KMS-11 (cell line): ENCODE measurements around the gene RNF175.

ENCODE experiments used
- H2AFZ ChIP-seq: fragments of 200-600 bp; sonication (generic); 2 replicates; pipeline ENCODE4 v1.6.1; 2016; ENCODE audit warnings: antibody characterized with exemption, mixed run types, low read depth
- H3K27ac ChIP-seq: fragments of 200-600 bp; sonication (generic); 2 replicates; pipeline ENCODE4 v1.6.1; 2016; ENCODE audit warnings: mild to moderate bottlenecking, mixed run types
- H3K27me3 ChIP-seq: fragments of 200-600 bp; sonication (generic); 2 replicates; pipeline ENCODE4 v1.6.1; 2017; ENCODE audit warnings: mild to moderate bottlenecking, low read depth, mixed run types, moderate library complexity; ENCODE audit not compliant: insufficient read depth
- H3K36me3 ChIP-seq: fragments of 200-600 bp; sonication (generic); 2 replicates; pipeline ENCODE4 v1.6.1; 2017; ENCODE audit warnings: mild to moderate bottlenecking, mixed run types; ENCODE audit not compliant: insufficient read depth
- H3K4me1 ChIP-seq: fragments of 200-600 bp; sonication (generic); 2 replicates; pipeline ENCODE4 v1.6.1; 2016; ENCODE audit warnings: mild to moderate bottlenecking, low read depth, mixed run types; ENCODE audit not compliant: poor library complexity, severe bottlenecking
- H3K4me2 ChIP-seq: fragments of 200-600 bp; sonication (generic); 2 replicates; pipeline ENCODE4 v1.7.0; 2016; ENCODE audit warnings: mild to moderate bottlenecking, mixed run types
- H3K4me3 ChIP-seq: fragments of 200-600 bp; sonication (generic); IDR thresholded peaks from 2 replicates; pipeline ENCODE4 v1.6.1; 2017; ENCODE audit warnings: low read depth, low read length, mixed read lengths; ENCODE audit not compliant: insufficient read depth
- H3K79me2 ChIP-seq: fragments of 200-600 bp; sonication (generic); 2 replicates; pipeline ENCODE4 v1.6.1; 2016; ENCODE audit warnings: low read depth, mixed run types; ENCODE audit not compliant: insufficient read depth
- H3K9ac ChIP-seq: fragments of 200-600 bp; sonication (generic); 2 replicates; pipeline ENCODE4 v1.6.1; 2016; ENCODE audit warnings: mild to moderate bottlenecking, mixed run types
- H4K20me1 ChIP-seq: fragments of 200-600 bp; sonication (generic); 2 replicates; pipeline ENCODE4 v1.6.1; 2016; ENCODE audit warnings: mild to moderate bottlenecking, mixed run types; ENCODE audit not compliant: insufficient read depth
- CTCF ChIP-seq: fragments of 200-600 bp; sonication (generic); conservative IDR thresholded peaks from 2 replicates; pipeline ENCODE4 v1.6.1; 2017; ENCODE audit warnings: low read depth, mild to moderate bottlenecking, antibody characterized with exemption, low read length, moderate library complexity, mixed read lengths

The RNF175 gene

GRCh38 chr4:153804722-153805121 is 44.9 kb upstream of the RNF175 start:
- no peaks in the 10 kb centered on the region for H3K27me3 ChIP-seq
- H3K36me3 ChIP-seq: no peaks in the 10 kb centered on the region
- no peak overlapping the region for H3K4me3 ChIP-seq
- H3K4me1 ChIP-seq: peaks cover 7% of the 10 kb centered on the region
- H2AFZ ChIP-seq: no peak overlapping the region
- H4K20me1 ChIP-seq: no peaks in the 10 kb centered on the region
- no peak overlapping the region for H3K27ac ChIP-seq
- no peak overlapping the region for H3K4me2 ChIP-seq
- H3K79me2 ChIP-seq: no peaks in the 10 kb centered on the region
- no peak for TF ChIP-seq CTCF
- H3K9ac ChIP-seq: no peak overlapping the region

GRCh38 chr4:153799694-153800074 is 39.9 kb upstream of the RNF175 start:
- no peak overlapping the region for H3K4me3 ChIP-seq
- no peak overlapping the region for H3K9ac ChIP-seq
- H3K4me2 ChIP-seq: no peak overlapping the region
- no peaks in the 10 kb centered on the region for H3K36me3 ChIP-seq
- no peaks in the 10 kb centered on the region for H3K27me3 ChIP-seq
- H3K4me1 ChIP-seq: peaks cover 11% of the 10 kb centered on the region
- H2AFZ ChIP-seq: no peak overlapping the region; the same call in 1 of the 2 replicates
- no peaks in the 10 kb centered on the region for H3K79me2 ChIP-seq
- TF ChIP-seq CTCF: no peak
- H3K27ac ChIP-seq: no peak overlapping the region
- H4K20me1 ChIP-seq: no peaks in the 10 kb centered on the region

- no peak overlapping the region for H3K4me2 ChIP-seq
- H3K27ac ChIP-seq: no peak overlapping the region
- no peak overlapping the region for H3K9ac ChIP-seq
- H3K27me3 ChIP-seq: no peaks in the 10 kb centered on the region
- no peak overlapping the region; the same call in 1 of the 2 replicates for H2AFZ ChIP-seq
- H3K36me3 ChIP-seq: no peaks in the 10 kb centered on the region
- TF ChIP-seq CTCF: no peak
- no peaks in the 10 kb centered on the region for H4K20me1 ChIP-seq
- no peak overlapping the region for H3K4me3 ChIP-seq
- H3K79me2 ChIP-seq: no peaks in the 10 kb centered on the region
- H3K4me1 ChIP-seq: peaks cover 15% of the 10 kb centered on the region
These were observed 39.3 kb upstream of the RNF175 start for GRCh38 chr4:153798901-153799693.

- Histone ChIP-seq H3K27ac (no peak overlapping the region), H3K4me1 (peaks cover 15% of the 10 kb centered on the region), H4K20me1 (no peaks in the 10 kb centered on the region), H3K4me3 (no peak overlapping the region), H2AFZ (no peak overlapping the region), H3K79me2 (no peaks in the 10 kb centered on the region), H3K27me3 (no peaks in the 10 kb centered on the region), H3K4me2 (no peak overlapping the region), H3K9ac (no peak overlapping the region), H3K36me3 (no peaks in the 10 kb centered on the region)
- no peak for TF ChIP-seq CTCF
These were observed 38.6 kb upstream of the RNF175 start for GRCh38 chr4:153798420-153798819.
